ENCODE measurements around the gene GCSH. TPM values are rescaled to one million over a fixed set of nuclear protein-coding genes. Genes with fewer than 3 reads are reported as not detected.

The GCSH gene
- polyA plus RNA-seq, 2 donors: 14.8 to 19.9 TPM

- Histone ChIP-seq H3K9me3 (ENCODE audit: control insufficient read depth in 2 of 2, insufficient read depth in 1 of 2, low read depth in 1 of 2, low read length in 1 of 2) (no peaks in the 10 kb centered on the region), H3K27me3 (ENCODE audit: control insufficient read depth in 1 of 2, insufficient read depth in 2 of 2, low read length in 2 of 2) (no peaks in the 10 kb centered on the region), H3K27ac (ENCODE audit: low read depth in 2 of 2, low read length in 1 of 2) (peak overlapping the region; percentile 90 to 92), H3K36me3 (ENCODE audit: control insufficient read depth in 2 of 2, insufficient read depth in 2 of 2, low read length in 1 of 2) (peaks cover 0 to under 1% of the 10 kb centered on the region in 2 donors), H3K4me1 (ENCODE audit: control insufficient read depth in 2 of 2, insufficient read depth in 2 of 2, low read length in 1 of 2) (peaks cover 0 to 2% of the 10 kb centered on the region in 2 donors), H3K4me3 (ENCODE audit: low read depth in 1 of 2, low read length in 2 of 2) (peak overlapping the region; percentile 89 to 97)
- 0 to 2% methylated on average over 25 to 80 of the region's 80 CpGs for WGBS, 2 donors
These were observed 60.0 kb downstream of the GCSH start for GRCh38 chr16:81035975-81036750.

GRCh38 chr16:81035398-81035974, 60.7 kb downstream of the GCSH start, which contains the start of gene ATMIN:
TSS of gene ATMIN (plus strand) at chr16:81035842. CDS start at chr16:81035871, 29 bp downstream.
- Histone ChIP-seq H3K4me1 (ENCODE audit: control insufficient read depth in 2 of 2, insufficient read depth in 2 of 2, low read length in 1 of 2) (peaks cover 0 to 2% of the 10 kb centered on the region in 2 donors), H3K27me3 (ENCODE audit: control insufficient read depth in 1 of 2, insufficient read depth in 2 of 2, low read length in 2 of 2) (no peaks in the 10 kb centered on the region), H3K9me3 (ENCODE audit: control insufficient read depth in 2 of 2, insufficient read depth in 1 of 2, low read depth in 1 of 2, low read length in 1 of 2) (no peaks in the 10 kb centered on the region), H3K4me3 (ENCODE audit: low read depth in 1 of 2, low read length in 2 of 2) (peak within 1 kb of the TSS; percentile 89 to 97), H3K27ac (ENCODE audit: low read depth in 2 of 2, low read length in 1 of 2) (peak within 1 kb of the TSS; percentile 90 to 92), H3K36me3 (ENCODE audit: control insufficient read depth in 2 of 2, insufficient read depth in 2 of 2, low read length in 1 of 2) (no peaks in the 10 kb centered on the region)
- 5 to 10% methylated on average over 26 to 54 of the region's 54 CpGs for WGBS, 2 donors

Other genes with a start within 250 kb of the GCSH start
- 10 to 100 TPM; 29.9 to 69.7 TPM for gene CMC2, start 89.5 kb downstream of the GCSH start, polyA plus RNA-seq
- 1 to 10 TPM; 3.6 to 9.1 TPM for gene CENPN, start 89.2 kb downstream of the GCSH start, polyA plus RNA-seq
- gene ATMIN, start 60.6 kb downstream of the GCSH start, polyA plus RNA-seq: 10 to 100 TPM; 13.7 to 15.5 TPM
- gene C16orf46, start 19.2 kb downstream of the GCSH start, polyA plus RNA-seq: under 1 TPM; 0.24 to 0.29 TPM
- under 1 TPM; 0.16 to 0.41 TPM for gene BCO1, start 142.3 kb upstream of the GCSH start, polyA plus RNA-seq
- gene GAN, start 218.6 kb upstream of the GCSH start, polyA plus RNA-seq: 1 to 10 TPM; 2.9 to 6.8 TPM